G401 (cell line): ENCODE results near the gene PBLD. TPM values are rescaled to one million over a fixed set of nuclear protein-coding genes. Genes with fewer than 3 reads are reported as not detected.

ENCODE experiments used
- DNase-seq: peaks from one replicate; pipeline ENCODE4 v3.0.0-alpha.2; 2015; ENCODE audit warnings: low spot score
- in situ Hi-C: cut with HindIII; loops from 2 replicates; pipeline ENCODE4 v1.10.0; 2016; ENCODE audit warnings: low sequenced_read_pairs, mixed read lengths
- total RNA-seq: library from RNA; depleted of rRNA; stranded (reverse); fragments of >200 nt; shearing (Covaris generic); gene quantifications from 2 replicates; pipeline ENCODE4 v1.2.3, GENCODE V29; 2014; rRNA removed

PBLD gene
- total RNA-seq, 1 experiment from 2014 or later = 2.3 TPM

GRCh38 chr10:68242051-68242450 lies 90.7 kb downstream of the PBLD start:
- DNase-seq = no peak
- in situ Hi-C loops = no loop called here

DNA sequence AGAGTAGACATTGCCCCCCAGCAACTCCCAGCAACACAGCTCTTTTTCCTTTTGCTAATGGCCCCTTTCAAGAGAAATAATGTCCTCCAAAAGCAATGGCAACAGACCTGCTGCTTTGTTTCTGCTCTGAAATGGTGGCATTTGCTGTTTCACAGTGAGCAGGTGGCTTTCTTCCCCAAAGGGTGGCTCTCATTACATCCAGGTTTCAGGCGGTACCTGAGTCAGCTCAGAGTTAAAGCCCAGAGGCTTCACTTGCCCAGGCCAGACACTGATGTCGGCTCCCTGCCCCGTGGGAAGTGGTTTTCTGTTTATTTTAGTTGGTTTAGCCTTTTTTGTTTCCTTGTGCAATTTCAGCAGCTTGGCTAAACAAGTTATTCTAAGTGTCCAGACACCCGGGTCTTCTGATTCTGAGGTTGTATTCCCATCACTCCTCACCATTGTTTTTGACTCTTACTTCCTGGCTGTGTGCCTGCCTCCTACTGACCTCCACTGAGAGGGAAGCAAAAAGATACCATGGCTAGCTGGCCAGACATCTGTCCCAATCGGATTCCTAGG lies 93.1 kb downstream of the PBLD start:
- peak; percentile 28 for DNase-seq
- in situ Hi-C loops = no loop called here

- DNase-seq = no peak
- in situ Hi-C loops = no loop called here
These were observed 93.7 kb downstream of the PBLD start for GRCh38 chr10:68239069-68239468.

DNA sequence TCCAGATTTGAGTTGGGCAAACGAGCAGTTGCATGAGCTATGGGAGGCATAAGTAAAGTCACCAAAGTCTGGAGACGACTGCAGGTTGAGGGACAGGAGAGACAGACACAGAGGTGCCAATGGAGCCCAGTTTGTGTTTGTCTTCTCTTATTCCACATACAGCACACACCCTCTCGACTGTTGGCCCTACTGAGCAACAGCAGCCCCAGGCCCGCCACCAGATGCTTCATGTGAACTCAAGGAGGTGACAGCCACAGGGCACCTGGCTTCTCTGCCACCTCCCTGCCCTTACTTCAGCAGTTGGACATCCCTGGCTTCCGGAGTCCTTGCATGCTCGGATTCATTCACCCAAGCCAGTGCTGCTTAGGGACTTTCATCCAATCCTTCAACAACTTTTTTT lies 94.4 kb downstream of the PBLD start:
- no peak for DNase-seq
- in situ Hi-C loops = no loop called here

DNA sequence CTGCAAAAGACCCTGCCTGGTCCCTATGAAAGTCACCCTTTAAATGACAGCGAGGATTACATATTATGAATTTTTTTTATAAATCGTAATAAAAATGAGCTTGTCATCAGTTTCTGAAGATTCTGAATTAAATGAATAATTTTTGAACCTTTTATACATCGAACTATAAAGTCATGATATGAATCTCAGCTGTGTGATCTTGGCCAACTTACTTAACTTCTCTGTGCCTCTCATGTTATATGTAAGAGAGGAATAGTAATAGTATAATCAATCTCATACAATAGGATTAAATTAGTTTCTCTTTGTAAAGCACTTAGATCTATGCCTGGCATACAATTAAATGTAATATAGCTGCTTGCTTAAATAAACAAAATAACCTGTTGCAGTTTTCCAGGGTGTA lies 95.6 kb downstream of the PBLD start:
- DNase-seq = no peak
- in situ Hi-C loops = no loop called here

DNA sequence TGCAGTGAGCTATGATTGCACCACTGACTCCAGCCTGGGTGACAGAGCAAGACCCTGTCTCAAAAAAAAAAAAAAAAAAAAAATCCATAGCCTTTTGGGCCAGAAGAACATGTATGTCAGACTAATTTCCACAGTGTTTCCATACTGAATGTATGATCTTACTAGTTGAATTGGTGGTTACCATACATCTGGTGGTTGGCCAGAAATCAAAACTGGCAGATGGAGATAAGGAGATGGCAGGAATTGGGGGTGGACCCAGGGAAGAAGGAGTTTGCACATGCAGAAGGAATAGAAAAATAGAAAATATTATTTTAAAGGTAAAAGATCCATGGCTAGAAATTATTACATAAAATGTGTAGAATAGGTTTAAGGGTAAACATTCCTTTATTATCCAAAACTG lies 97.1 kb downstream of the PBLD start:
- in situ Hi-C loops = no loop called here
- peak; percentile 72 for DNase-seq

GRCh38 chr10:68235111-68235510 lies 97.6 kb downstream of the PBLD start:
- in situ Hi-C loops = no loop called here
- DNase-seq = no peak

- in situ Hi-C loops = no loop called here
- no peak for DNase-seq
These were observed 99.7 kb downstream of the PBLD start for GRCh38 chr10:68233046-68233445.

Other genes with a start within 250 kb of the PBLD start
- gene MYPN, start 223.4 kb downstream of the PBLD start, total RNA-seq = 0.06 TPM in 1 of 2 replicates, not detected in the other
- gene ATOH7, start 100.8 kb downstream of the PBLD start, total RNA-seq = 0.37 and 0.92 TPM in 2 replicates
- 32.1 and 67.4 TPM in 2 replicates for gene HNRNPH3, start 864 bp downstream of the PBLD start, total RNA-seq
- gene RUFY2, start 74.3 kb upstream of the PBLD start, total RNA-seq = 8.5 and 10.3 TPM in 2 replicates
- gene DNA2, start 139.0 kb upstream of the PBLD start, total RNA-seq = 39.1 and 41.0 TPM in 2 replicates
- gene SLC25A16, start 194.6 kb upstream of the PBLD start, total RNA-seq = 7.5 and 14.3 TPM in 2 replicates
- 3.1 and 6.7 TPM in 2 replicates for gene TET1, start 227.4 kb upstream of the PBLD start, total RNA-seq